Measurements from ENCODE around the gene STIM2. TPM values are rescaled to one million over a fixed set of nuclear protein-coding genes. Genes with fewer than 3 reads are reported as not detected.

STIM2 gene
- total RNA-seq, 2 donors from 2014 or later: 34.4 to 44.2 TPM

- no peaks in the 10 kb centered on the region for H3K36me3 ChIP-seq
- H3K9me3 ChIP-seq: no peaks in the 10 kb centered on the region
- intact Hi-C loops (cut with DNase I): no loop called here
- no peaks in the 10 kb centered on the region for H3K27me3 ChIP-seq (replicated peaks; ENCODE audit: insufficient read depth)
- DNase-seq (ENCODE audit: low spot score): no peak
- no peak overlapping the region for H3K27ac ChIP-seq
- H3K4me3 ChIP-seq: no peak overlapping the region
- no peaks in the 10 kb centered on the region for H3K4me1 ChIP-seq (replicated peaks)
- no peak for TF ChIP-seq POLR2AphosphoS5 (IDR thresholded peaks at IDR 0.05)
- no peak for TF ChIP-seq CTCF (IDR thresholded peaks at IDR 0.05)
- no peak for TF ChIP-seq POLR2A (IDR thresholded peaks at IDR 0.05)
- 51% methylated on average over 5 of the region's 5 CpGs for WGBS
Measured at GRCh38 chr4:26909369-26909768, 48.7 kb downstream of the STIM2 start.

GRCh38 chr4:26911254-26911653 is 50.6 kb downstream of the STIM2 start:
- no peak for TF ChIP-seq CTCF (IDR thresholded peaks at IDR 0.05)
- TF ChIP-seq POLR2AphosphoS5 (IDR thresholded peaks at IDR 0.05): no peak
- no peak for TF ChIP-seq POLR2A (IDR thresholded peaks at IDR 0.05)
- intact Hi-C loops (cut with DNase I): no loop called here
- H3K4me1 ChIP-seq (replicated peaks): no peaks in the 10 kb centered on the region
- H3K27ac ChIP-seq: no peak overlapping the region
- DNase-seq (ENCODE audit: low spot score): no peak
- H3K27me3 ChIP-seq (replicated peaks; ENCODE audit: insufficient read depth): no peaks in the 10 kb centered on the region
- no peak overlapping the region for H3K4me3 ChIP-seq
- H3K36me3 ChIP-seq: no peaks in the 10 kb centered on the region
- no peaks in the 10 kb centered on the region for H3K9me3 ChIP-seq

- Histone ChIP-seq H3K4me1 (replicated peaks) (no peaks in the 10 kb centered on the region), H3K4me3 (no peak overlapping the region), H3K27ac (no peak overlapping the region), H3K36me3 (no peaks in the 10 kb centered on the region), H3K9me3 (no peaks in the 10 kb centered on the region), H3K27me3 (replicated peaks; ENCODE audit: insufficient read depth) (no peaks in the 10 kb centered on the region)
- WGBS: 93% methylated on average over 6 of the region's 6 CpGs
- TF ChIP-seq POLR2A (IDR thresholded peaks at IDR 0.05): no peak
- no peak for TF ChIP-seq POLR2AphosphoS5 (IDR thresholded peaks at IDR 0.05)
- no peak for DNase-seq (ENCODE audit: low spot score)
- intact Hi-C loops (cut with DNase I): no loop called here
Measured at GRCh38 chr4:26912069-26912468, 51.4 kb downstream of the STIM2 start.

GRCh38 chr4:26912810-26913209 is 52.2 kb downstream of the STIM2 start:
- Histone ChIP-seq H3K9me3 (no peaks in the 10 kb centered on the region), H3K27me3 (replicated peaks; ENCODE audit: insufficient read depth) (no peaks in the 10 kb centered on the region), H3K27ac (no peak overlapping the region), H3K4me3 (no peak overlapping the region), H3K36me3 (no peaks in the 10 kb centered on the region), H3K4me1 (replicated peaks) (no peaks in the 10 kb centered on the region)
- TF ChIP-seq POLR2AphosphoS5 (IDR thresholded peaks at IDR 0.05) (no peak), CTCF (IDR thresholded peaks at IDR 0.05) (no peak), POLR2A (IDR thresholded peaks at IDR 0.05) (no peak)
- WGBS: 66% methylated on average over 3 of the region's 3 CpGs
- intact Hi-C loops (cut with DNase I): no loop called here
- DNase-seq (ENCODE audit: low spot score): no peak

GRCh38 chr4:26916195-26916594 is 55.6 kb downstream of the STIM2 start:
- DNase-seq (ENCODE audit: low spot score): no peak
- Histone ChIP-seq H3K9me3 (no peaks in the 10 kb centered on the region), H3K36me3 (no peaks in the 10 kb centered on the region), H3K27me3 (replicated peaks; ENCODE audit: insufficient read depth) (no peaks in the 10 kb centered on the region), H3K27ac (no peak overlapping the region), H3K4me3 (no peak overlapping the region), H3K4me1 (replicated peaks) (no peaks in the 10 kb centered on the region)
- TF ChIP-seq POLR2A (IDR thresholded peaks at IDR 0.05): no peak
- no peak for TF ChIP-seq POLR2AphosphoS5 (IDR thresholded peaks at IDR 0.05)
- TF ChIP-seq CTCF (IDR thresholded peaks at IDR 0.05): no peak
- intact Hi-C loops (cut with DNase I): no loop called here
- WGBS: 20% methylated on average over 1 of the region's 1 CpG

Data from prostate gland (tissue), 2 donors.